ENCODE data around the gene MYO1H.

GRCh38 chr12:109358154-109358869 is 10.6 kb downstream of the MYO1H start:
- TF ChIP-seq CTCF (IDR thresholded peaks at IDR 0.05) (no peak), POLR2A (IDR thresholded peaks at IDR 0.05) (no peak)

Data from adrenal gland (tissue), 5 donors.